HCT116 (cell line): Measurements from ENCODE around the gene ADGRB3. TPM values are rescaled to one million over a fixed set of nuclear protein-coding genes. Genes with fewer than 3 reads are reported as not detected.

Source experiments
- ATAC-seq: fragments of 200-7000 bp; cut with Tn5 transposase; 2 replicates; pipeline ENCODE4 v1.9.1; 2020; ENCODE audit warnings: mild to moderate bottlenecking, moderate library complexity
- BruUV-seq: library from RNA; stranded (reverse); fragments of 400-500 nt; replicated peaks from 2 replicates; lab custom pipeline; 2021; lab: Mats Ljungman, UMichigan
- CTCF ChIA-PET: fragments of 300-600 bp; sonication (Branson Sonifier 250); formaldehyde crosslinking; loops from one replicate; lab custom pipeline; 2021; ENCODE audit warnings: antibody characterized with exemption; lab: Charles Lee
- POLR2A ChIA-PET: fragments of 300-600, 350-600 bp; sonication (Branson Sonifier 250); formaldehyde crosslinking; loops from one replicate; lab custom pipeline; 2021; ENCODE audit warnings: antibody characterized with exemption; lab: Charles Lee
- RAD21 ChIA-PET, 2 experiments: fragments of 300-600 bp; sonication (Branson Sonifier 250); formaldehyde crosslinking; loops; one replicate each; lab custom pipeline; 2023; ENCODE audit warnings: low total read pairs in 2 of 2; ENCODE audit not compliant: uncharacterized antibody in 2 of 2, unreplicated experiment in 2 of 2, low non-redundant PET in 1 of 2; lab: Charles Lee
- DNase-seq: peaks from one replicate; pipeline ENCODE4 v3.0.0-alpha.2; 2010; ENCODE audit warnings: low read depth, low spot score
- H2AFZ ChIP-seq: fragments of 200-600 bp; shearing (Covaris generic), sonication (generic); 2 replicates; pipeline ENCODE4 v1.6.1; 2017; ENCODE audit warnings: low read depth, mixed run types, mixed read lengths, antibody characterized with exemption, low read length; ENCODE audit not compliant: poor library complexity, severe bottlenecking
- H3K27ac ChIP-seq: 2 replicates; pipeline ENCODE4 v1.5.1; 2012; ENCODE audit warnings: low read depth, low read length
- H3K27me3 ChIP-seq: fragments of 200-600 bp; sonication (generic); 2 replicates; pipeline ENCODE4 v1.6.1; 2016; ENCODE audit warnings: mixed run types, low read length, mixed read lengths; ENCODE audit not compliant: insufficient read depth
- H3K36me3 ChIP-seq, 2 experiments: fragments of 200-500 bp in 1 of 2; fragments of 200-600 bp in 1 of 2; sonication (Bioruptor generic) in 1 of 2; sonication (generic) in 1 of 2; 2 replicates each; pipeline versions ENCODE4 v1.5.1 to v1.6.1; 2014 to 2016; ENCODE audit warnings: low read length in 2 of 2, inconsistent platforms in 1 of 2, mixed read lengths in 1 of 2, mixed run types in 1 of 2; ENCODE audit not compliant: insufficient read depth in 2 of 2, control insufficient read depth in 1 of 2
- H3K4me1 ChIP-seq, 2 experiments: fragments of 200-600 bp in 1 of 2; sonication (generic) in 1 of 2; 2 replicates each; pipeline versions ENCODE4 v1.5.1 to v1.6.1; 2012 to 2017; ENCODE audit warnings: low read length in 2 of 2, inconsistent platforms in 1 of 2, mild to moderate bottlenecking in 1 of 2, mixed read lengths in 1 of 2, mixed run types in 1 of 2, moderate library complexity in 1 of 2; ENCODE audit not compliant: insufficient read depth in 2 of 2, control insufficient read depth in 1 of 2
- H3K4me2 ChIP-seq: fragments of 200-600 bp; sonication (generic); 2 replicates; pipeline ENCODE4 v1.6.1; 2017; ENCODE audit warnings: mixed run types, low read length, mixed read lengths
- H3K4me3 ChIP-seq, 2 experiments: fragments of 200-600 bp in 1 of 2; sonication (generic) in 1 of 2; replicated peaks in 1 of 2; 2 replicates each; pipeline ENCODE4 v1.5.1; 2011 to 2016; ENCODE audit warnings: low read length in 2 of 2, control low read depth in 1 of 2, low read depth in 1 of 2, mild to moderate bottlenecking in 1 of 2, mixed read lengths in 1 of 2, mixed run types in 1 of 2
- H3K79me2 ChIP-seq: fragments of 200-600 bp; sonication (generic); 2 replicates; pipeline ENCODE4 v1.6.1; 2017; ENCODE audit warnings: mild to moderate bottlenecking, mixed run types, low read length, moderate library complexity, mixed read lengths; ENCODE audit not compliant: insufficient read depth
- H3K9ac ChIP-seq: fragments of 200-600 bp; sonication (generic); 2 replicates; pipeline ENCODE4 v1.6.1; 2016; ENCODE audit warnings: low read length, mixed read lengths
- H3K9me2 ChIP-seq: fragments of 200-600 bp; sonication (generic), shearing (Covaris generic); 2 replicates; pipeline ENCODE4 v1.6.1; 2017; ENCODE audit warnings: mixed run types, mild to moderate bottlenecking, moderate library complexity; ENCODE audit not compliant: insufficient read depth
- H3K9me3 ChIP-seq, 2 experiments: fragments of 200-500 bp in 1 of 2; fragments of 200-600 bp in 1 of 2; sonication (Bioruptor generic) in 1 of 2; sonication (generic) in 1 of 2; 2 replicates each; pipeline ENCODE4 v1.6.1; 2014 to 2017; ENCODE audit warnings: low read length in 2 of 2, mixed read lengths in 2 of 2, inconsistent platforms in 1 of 2, low read depth in 1 of 2, mild to moderate bottlenecking in 1 of 2, mixed run types in 1 of 2, moderate library complexity in 1 of 2; ENCODE audit not compliant: control insufficient read depth in 1 of 2, insufficient read depth in 1 of 2
- H4K20me1 ChIP-seq: fragments of 200-600 bp; sonication (generic), shearing (Covaris generic); 2 replicates; pipeline ENCODE4 v1.6.1; 2017; ENCODE audit warnings: mixed run types, mild to moderate bottlenecking, moderate library complexity; ENCODE audit not compliant: insufficient read depth
- CEBPB ChIP-seq: IDR thresholded peaks from 2 replicates; pipeline ENCODE4 v1.6.1; 2012; ENCODE audit warnings: low read depth
- EZH2 ChIP-seq: fragments of 200-600 bp; sonication (generic); IDR thresholded peaks from 2 replicates; pipeline ENCODE4 v1.6.1; 2017; ENCODE audit warnings: antibody characterized with exemption, mixed run types
- FOSL1 ChIP-seq: IDR thresholded peaks from 2 replicates; pipeline ENCODE4 v1.6.1; 2012; ENCODE audit warnings: low read depth
- POLR2A ChIP-seq: IDR thresholded peaks from 2 replicates; pipeline ENCODE4 v1.7.0; 2011; ENCODE audit warnings: borderline replicate concordance; ENCODE audit not compliant: insufficient read depth, insufficient read length; ENCODE audit errors: extremely low read depth
- POLR2AphosphoS5 ChIP-seq: IDR thresholded peaks from 2 replicates; pipeline ENCODE4 v1.6.1; 2011; ENCODE audit warnings: mild to moderate bottlenecking, low read depth, low read length, moderate library complexity
- RAD21 ChIP-seq: IDR thresholded peaks from 2 replicates; pipeline ENCODE4 v1.6.1; 2012; ENCODE audit warnings: low read depth, mild to moderate bottlenecking
- REST ChIP-seq: IDR thresholded peaks from 2 replicates; pipeline ENCODE4 v1.6.1; 2012; ENCODE audit warnings: low read depth
- SIN3A ChIP-seq: IDR thresholded peaks from 2 replicates; pipeline ENCODE4 v1.6.1; 2012; ENCODE audit warnings: low read depth
- SP1 ChIP-seq: IDR thresholded peaks from 2 replicates; pipeline ENCODE4 v1.6.1; 2012; ENCODE audit warnings: low read depth
- YY1 ChIP-seq: IDR thresholded peaks from 2 replicates; pipeline ENCODE4 v1.6.1; 2011; ENCODE audit warnings: low read length, low read depth, moderate library complexity, mild to moderate bottlenecking; ENCODE audit not compliant: insufficient replicate concordance; ENCODE audit errors: extremely low read depth
- ZFX ChIP-seq: fragments of 450-650 bp; IDR thresholded peaks from 2 replicates; pipeline ENCODE4 v1.6.1; 2017
- intact Hi-C: fragments of 100-400 bp; cut with micrococcal nuclease; formaldehyde crosslinking; loops from 2 replicates; pipeline ENCODE4 v1.10.0; 2022
- total RNA-seq: library from RNA; stranded (reverse); gene quantifications from one replicate; pipeline ENCODE4 v1.2.1, GENCODE V29; 2021; ENCODE audit not compliant: unreplicated experiment
- TF ChIP-seq, protein P1 (sequence below), 3 experiments: fragments of 200-600 bp in 1 of 3; sonication (generic) in 1 of 3; IDR thresholded peaks in 2 of 3; conservative IDR thresholded peaks in 1 of 3; 2 replicates each; pipeline ENCODE4 v1.5.1; 2012 to 2017; ENCODE audit warnings: low read depth in 2 of 3, low read length in 2 of 3, antibody characterized with exemption in 1 of 3, borderline replicate concordance in 1 of 3, control low read depth in 1 of 3, mild to moderate bottlenecking in 1 of 3, mixed read lengths in 1 of 3, mixed run types in 1 of 3, moderate library complexity in 1 of 3; ENCODE audit not compliant: insufficient read depth in 1 of 3
- TF ChIP-seq, protein P2 (sequence below): IDR thresholded peaks from 2 replicates; pipeline ENCODE4 v1.6.1; 2012

Gene ADGRB3
- total RNA-seq, 1 experiment from 2014 or later = not detected

DNA sequence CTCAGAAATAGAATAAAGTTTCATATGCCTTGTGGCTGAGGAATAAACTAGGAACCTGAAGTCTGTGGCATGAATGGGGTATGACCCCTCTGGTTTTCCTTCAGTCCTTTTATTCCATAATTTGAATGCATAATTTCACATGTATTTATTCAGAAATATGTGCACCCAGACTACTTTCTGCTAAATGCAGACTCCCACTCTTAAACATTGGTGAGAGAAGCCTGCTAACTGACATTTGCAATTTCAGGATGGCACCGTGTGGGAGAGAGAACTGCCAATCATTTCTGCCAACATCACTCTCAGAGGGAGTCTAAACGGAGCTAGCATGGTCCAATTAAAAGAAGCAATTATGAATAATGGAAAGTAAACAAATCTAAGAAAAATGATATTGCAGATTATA lies 141.3 kb downstream of the ADGRB3 start:
- Histone ChIP-seq H3K9me2 (no peaks in the 10 kb centered on the region), H3K4me1 (no peaks in the 10 kb centered on the region), H3K9me3 (peaks cover 10 to 11% of the 10 kb centered on the region in 2 experiments; a peak in 2 of 4 replicates), H3K36me3 (no peaks in the 10 kb centered on the region; a peak in 1 of 4 replicates), H3K27me3 (no peaks in the 10 kb centered on the region), H3K4me3 (no peak overlapping the region), H2AFZ (no peak overlapping the region), H3K27ac (no peak overlapping the region), H4K20me1 (no peaks in the 10 kb centered on the region), H3K9ac (no peak overlapping the region), H3K4me2 (no peak overlapping the region), H3K79me2 (no peaks in the 10 kb centered on the region)
- RAD21 ChIA-PET = no interaction called here
- TF ChIP-seq RAD21 (no peak), POLR2A (no peak), SP1 (no peak), SIN3A (no peak), EZH2 (no peak)
- TF ChIP-seq, protein P1, sequence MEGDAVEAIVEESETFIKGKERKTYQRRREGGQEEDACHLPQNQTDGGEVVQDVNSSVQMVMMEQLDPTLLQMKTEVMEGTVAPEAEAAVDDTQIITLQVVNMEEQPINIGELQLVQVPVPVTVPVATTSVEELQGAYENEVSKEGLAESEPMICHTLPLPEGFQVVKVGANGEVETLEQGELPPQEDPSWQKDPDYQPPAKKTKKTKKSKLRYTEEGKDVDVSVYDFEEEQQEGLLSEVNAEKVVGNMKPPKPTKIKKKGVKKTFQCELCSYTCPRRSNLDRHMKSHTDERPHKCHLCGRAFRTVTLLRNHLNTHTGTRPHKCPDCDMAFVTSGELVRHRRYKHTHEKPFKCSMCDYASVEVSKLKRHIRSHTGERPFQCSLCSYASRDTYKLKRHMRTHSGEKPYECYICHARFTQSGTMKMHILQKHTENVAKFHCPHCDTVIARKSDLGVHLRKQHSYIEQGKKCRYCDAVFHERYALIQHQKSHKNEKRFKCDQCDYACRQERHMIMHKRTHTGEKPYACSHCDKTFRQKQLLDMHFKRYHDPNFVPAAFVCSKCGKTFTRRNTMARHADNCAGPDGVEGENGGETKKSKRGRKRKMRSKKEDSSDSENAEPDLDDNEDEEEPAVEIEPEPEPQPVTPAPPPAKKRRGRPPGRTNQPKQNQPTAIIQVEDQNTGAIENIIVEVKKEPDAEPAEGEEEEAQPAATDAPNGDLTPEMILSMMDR (IDR thresholded peaks at IDR 0.05 in 2 of 3, conservative IDR thresholded peaks at IDR 0.05 in 1 of 3; ENCODE audit: borderline replicate concordance in 1 of 3, insufficient read depth in 1 of 3, low read depth in 2 of 3, low read length in 2 of 3) = no peak
- ATAC-seq = no peak
- no peak for DNase-seq
- POLR2A ChIA-PET = no interaction called here
- no TSS peak for BruUV-seq
- CTCF ChIA-PET = no interaction called here
- intact Hi-C loops = no loop called here

GRCh38 chr6:68777956-68778355 lies 142.9 kb downstream of the ADGRB3 start:
- Histone ChIP-seq H3K4me2 (no peak overlapping the region), H3K9ac (no peak overlapping the region), H3K36me3 (no peaks in the 10 kb centered on the region; a peak in 1 of 4 replicates), H3K27me3 (no peaks in the 10 kb centered on the region), H3K4me1 (no peaks in the 10 kb centered on the region), H2AFZ (no peak overlapping the region), H3K4me3 (no peak overlapping the region), H3K27ac (no peak overlapping the region), H3K79me2 (no peaks in the 10 kb centered on the region), H4K20me1 (no peaks in the 10 kb centered on the region), H3K9me2 (no peaks in the 10 kb centered on the region), H3K9me3 (peaks cover 10 to 11% of the 10 kb centered on the region in 2 experiments; a peak in 2 of 4 replicates)
- ChIA-PET RAD21 (no interaction called here), CTCF (no interaction called here), POLR2A (no interaction called here)
- intact Hi-C loops = no loop called here
- no peak for ATAC-seq
- no peak for DNase-seq
- no TSS peak for BruUV-seq
- TF ChIP-seq, protein P2, sequence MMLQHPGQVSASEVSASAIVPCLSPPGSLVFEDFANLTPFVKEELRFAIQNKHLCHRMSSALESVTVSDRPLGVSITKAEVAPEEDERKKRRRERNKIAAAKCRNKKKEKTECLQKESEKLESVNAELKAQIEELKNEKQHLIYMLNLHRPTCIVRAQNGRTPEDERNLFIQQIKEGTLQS = no peak
- TF ChIP-seq POLR2AphosphoS5 = no peak
- no peak for TF ChIP-seq YY1
- no peak for TF ChIP-seq ZFX
- no peak for TF ChIP-seq REST
- TF ChIP-seq SP1 = no peak
- TF ChIP-seq SIN3A = no peak
- no peak for TF ChIP-seq FOSL1
- no peak for TF ChIP-seq EZH2
- no peak for TF ChIP-seq CEBPB
- TF ChIP-seq POLR2A = no peak
